ENCODE data around the gene ABCA12.

Gene ABCA12

GRCh38 chr2:215028231-215028630, 110.2 kb downstream of the ABCA12 start:
- H3K9me3 ChIP-seq (replicated peaks; ENCODE audit: insufficient read depth, low read length) = no peaks in the 10 kb centered on the region
- no peaks in the 10 kb centered on the region for H3F3A ChIP-seq (ENCODE audit: insufficient read depth, low read length)
- H2AFZ ChIP-seq (ENCODE audit: low read length) = no peak overlapping the region
- H3K9me2 ChIP-seq (replicated peaks; ENCODE audit: insufficient read depth, low read length) = no peaks in the 10 kb centered on the region
- no peaks in the 10 kb centered on the region for H3K27me3 ChIP-seq (replicated peaks; ENCODE audit: insufficient read depth, low read length)
- H3K79me2 ChIP-seq (ENCODE audit: low read length) = no peaks in the 10 kb centered on the region
- H3K36me3 ChIP-seq (replicated peaks; ENCODE audit: insufficient read depth, low read length) = no peaks in the 10 kb centered on the region
- TF ChIP-seq EZH2phosphoT487 (IDR thresholded peaks at IDR 0.05; ENCODE audit: low read length) (no peak), EZH2 (optimal IDR thresholded peaks at IDR 0.05; ENCODE audit: low read depth, low read length) (no peak), CTCF (IDR thresholded peaks at IDR 0.05; ENCODE audit: low read length) (no peak)
- no peak overlapping the region for H3K9ac ChIP-seq (ENCODE audit: low read length)
- H3K4me2 ChIP-seq (ENCODE audit: low read depth, low read length) = no peak overlapping the region
- H3K27ac ChIP-seq (ENCODE audit: low read length) = no peak overlapping the region
- H3K4me3 ChIP-seq (ENCODE audit: low read length) = no peak overlapping the region
- DNase-seq = no peak
- H3K4me1 ChIP-seq (ENCODE audit: low read length) = no peaks in the 10 kb centered on the region
- no peaks in the 10 kb centered on the region for H4K20me1 ChIP-seq (ENCODE audit: insufficient read depth, low read length)

- TF ChIP-seq EZH2phosphoT487 (IDR thresholded peaks at IDR 0.05; ENCODE audit: low read length) (no peak), CTCF (IDR thresholded peaks at IDR 0.05; ENCODE audit: low read length) (no peak), EZH2 (optimal IDR thresholded peaks at IDR 0.05; ENCODE audit: low read depth, low read length) (no peak)
- Histone ChIP-seq H3K27me3 (replicated peaks; ENCODE audit: insufficient read depth, low read length) (no peaks in the 10 kb centered on the region), H3K9me2 (replicated peaks; ENCODE audit: insufficient read depth, low read length) (no peaks in the 10 kb centered on the region)
These were observed 110.6 kb downstream of the ABCA12 start for GRCh38 chr2:215027779-215028178.

GRCh38 chr2:215022910-215023309, 115.5 kb downstream of the ABCA12 start:
- H3K4me1 ChIP-seq (ENCODE audit: low read length) = no peaks in the 10 kb centered on the region
- no peak for DNase-seq
- no peaks in the 10 kb centered on the region for H4K20me1 ChIP-seq (ENCODE audit: insufficient read depth, low read length)
- no peak overlapping the region for H3K9ac ChIP-seq (ENCODE audit: low read length)
- H3F3A ChIP-seq (ENCODE audit: insufficient read depth, low read length) = no peaks in the 10 kb centered on the region
- H3K4me2 ChIP-seq (ENCODE audit: low read depth, low read length) = no peak overlapping the region
- H3K27ac ChIP-seq (ENCODE audit: low read length) = no peak overlapping the region
- no peak overlapping the region for H3K4me3 ChIP-seq (ENCODE audit: low read length)
- H3K9me2 ChIP-seq (replicated peaks; ENCODE audit: insufficient read depth, low read length) = no peaks in the 10 kb centered on the region
- H2AFZ ChIP-seq (ENCODE audit: low read length) = no peak overlapping the region
- TF ChIP-seq EZH2phosphoT487 (IDR thresholded peaks at IDR 0.05; ENCODE audit: low read length) (no peak), EZH2 (optimal IDR thresholded peaks at IDR 0.05; ENCODE audit: low read depth, low read length) (no peak), CTCF (IDR thresholded peaks at IDR 0.05; ENCODE audit: low read length) (no peak)
- no peaks in the 10 kb centered on the region for H3K36me3 ChIP-seq (replicated peaks; ENCODE audit: insufficient read depth, low read length)
- no peaks in the 10 kb centered on the region for H3K9me3 ChIP-seq (replicated peaks; ENCODE audit: insufficient read depth, low read length)
- no peaks in the 10 kb centered on the region for H3K27me3 ChIP-seq (replicated peaks; ENCODE audit: insufficient read depth, low read length)
- no peaks in the 10 kb centered on the region for H3K79me2 ChIP-seq (ENCODE audit: low read length)

More at GRCh38 chr2:215027779-215028178, 110.6 kb downstream of the ABCA12 start:
- no peaks in the 10 kb centered on the region for H3F3A ChIP-seq (ENCODE audit: insufficient read depth, low read length)
- H3K9me3 ChIP-seq (replicated peaks; ENCODE audit: insufficient read depth, low read length) = no peaks in the 10 kb centered on the region
- H3K36me3 ChIP-seq (replicated peaks; ENCODE audit: insufficient read depth, low read length) = no peaks in the 10 kb centered on the region
- H3K4me1 ChIP-seq (ENCODE audit: low read length) = no peaks in the 10 kb centered on the region
- no peak overlapping the region for H3K4me3 ChIP-seq (ENCODE audit: low read length)
- H2AFZ ChIP-seq (ENCODE audit: low read length) = no peak overlapping the region
- H3K4me2 ChIP-seq (ENCODE audit: low read depth, low read length) = no peak overlapping the region
- no peak overlapping the region for H3K9ac ChIP-seq (ENCODE audit: low read length)
- no peak overlapping the region for H3K27ac ChIP-seq (ENCODE audit: low read length)
- no peak for DNase-seq
- no peaks in the 10 kb centered on the region for H3K79me2 ChIP-seq (ENCODE audit: low read length)
- H4K20me1 ChIP-seq (ENCODE audit: insufficient read depth, low read length) = no peaks in the 10 kb centered on the region

Measured in MM.1S (cell line).